Stimulated activated CD4-positive, alpha-beta T cell treated with anti-CD3 and anti-CD28 coated beads, TNF-alpha, amount 100 ng/mL, for 4 hours (primary cell): ENCODE data around the gene TM7SF3.

Experiments
- DNase-seq, 3 experiments: peaks; one replicate each; pipeline ENCODE4 v3.0.0-alpha.2; 2020; ENCODE audit warnings: low read depth in 3 of 3

TM7SF3 gene

GRCh38 chr12:26929590-26929989, 84.6 kb downstream of the TM7SF3 start:
- no peak for DNase-seq

DNA sequence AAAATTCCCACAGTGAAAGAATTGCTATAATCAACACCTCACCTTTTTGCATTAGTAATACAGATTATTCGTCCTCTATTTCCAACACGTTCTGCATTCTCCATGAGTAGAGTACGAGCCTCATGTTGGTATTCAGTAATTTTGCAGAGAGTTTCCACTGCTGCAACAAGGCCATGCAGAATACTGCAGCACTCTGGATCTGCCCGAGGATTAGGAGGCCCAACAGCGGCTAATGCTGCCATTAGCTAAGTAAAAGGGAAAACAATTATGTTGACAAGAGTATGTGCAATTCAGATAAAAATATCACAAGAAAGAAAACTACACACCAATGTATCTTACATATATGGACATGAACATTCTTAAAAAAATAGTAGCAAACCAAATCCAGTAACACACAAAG, 85.5 kb downstream of the TM7SF3 start:
- DNase-seq: no peak
